ENCODE results near the gene HECW1.

HECW1 gene

DNA sequence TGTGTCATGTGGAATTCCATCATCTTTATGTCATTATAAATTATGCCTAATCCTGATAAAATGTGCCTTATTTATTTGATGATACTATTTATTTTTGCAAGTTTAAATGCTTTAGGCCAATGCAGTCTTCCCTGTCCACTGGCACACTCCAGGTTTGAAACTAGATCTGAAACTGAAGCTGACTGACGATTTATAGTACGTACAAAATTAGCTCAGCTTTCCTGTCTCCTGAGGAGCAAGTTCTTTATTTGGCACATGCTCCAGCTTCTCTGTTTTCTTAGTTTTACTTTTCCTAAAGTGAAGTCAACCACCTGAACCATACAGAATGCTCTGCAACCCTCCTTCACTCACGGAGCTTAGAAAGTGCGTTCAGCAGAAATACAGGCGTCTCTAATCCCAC lies 164.1 kb downstream of the HECW1 start:
- no peak for DNase-seq

DNA sequence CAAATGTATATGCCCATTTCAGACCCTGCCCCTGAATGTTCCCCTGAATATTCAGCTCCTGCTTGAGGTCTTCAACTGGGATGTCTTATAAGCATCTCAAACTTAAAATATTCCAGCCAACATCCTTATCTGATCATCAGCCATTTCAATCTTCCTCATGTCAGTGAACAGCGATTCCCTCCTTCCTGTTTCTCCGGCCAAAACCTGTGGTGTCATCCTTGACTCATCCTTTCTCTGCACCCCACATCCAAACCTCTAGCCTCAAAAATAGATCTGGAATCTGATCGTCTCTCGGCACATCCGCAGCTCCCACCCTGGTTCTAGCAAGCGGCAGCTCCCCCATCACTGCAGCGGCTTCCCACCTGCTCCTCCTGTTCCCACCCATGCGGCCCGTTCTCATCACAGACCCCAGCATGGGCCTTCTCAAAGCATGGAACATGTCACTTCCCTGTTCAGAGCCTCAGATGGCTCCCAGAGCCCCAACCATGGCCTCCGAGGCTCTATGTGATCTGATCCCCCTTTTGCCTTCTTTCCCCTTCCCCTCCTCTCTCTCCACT lies 165.7 kb downstream of the HECW1 start:
- DNase-seq: no peak

DNA sequence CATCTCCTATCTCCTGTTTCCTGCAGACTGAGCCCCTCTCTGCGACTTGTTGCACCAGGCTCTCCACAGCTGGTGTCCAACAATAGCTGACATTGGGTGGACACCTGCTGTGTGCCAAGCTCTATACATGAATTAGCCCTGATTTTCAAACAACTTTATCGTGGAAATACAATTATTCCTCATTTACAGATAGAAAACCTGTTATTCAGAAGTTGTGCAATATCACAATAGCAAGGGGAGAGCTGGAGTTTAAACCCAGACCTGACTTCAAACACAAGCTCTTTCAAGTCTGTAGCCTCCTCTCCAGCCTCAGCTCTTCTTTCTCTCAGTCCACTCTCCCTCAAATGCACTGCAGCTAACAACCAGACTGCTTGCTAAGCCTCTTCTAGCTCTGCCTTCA lies 168.8 kb downstream of the HECW1 start:
- DNase-seq: no peak

DNA sequence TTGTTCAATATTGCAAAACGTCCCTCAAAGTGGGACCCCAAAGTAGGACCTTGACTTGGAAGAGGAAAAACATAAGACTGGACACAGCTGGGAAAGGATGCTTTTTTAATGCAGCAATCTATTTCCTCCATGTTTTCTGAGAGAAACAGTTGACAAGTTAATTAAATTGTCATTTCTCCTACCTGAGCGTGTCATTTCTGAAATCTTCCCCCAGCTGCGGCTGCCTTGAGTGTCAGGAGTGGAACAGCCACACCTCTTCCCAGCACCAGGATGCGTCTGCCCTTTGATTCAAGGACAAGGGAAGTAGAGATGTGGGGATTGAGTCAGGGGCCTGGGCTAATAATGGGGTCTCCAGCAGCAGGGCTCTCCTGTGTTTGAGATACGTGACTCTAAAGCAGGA lies 171.3 kb downstream of the HECW1 start:
- DNase-seq: no peak

DNA sequence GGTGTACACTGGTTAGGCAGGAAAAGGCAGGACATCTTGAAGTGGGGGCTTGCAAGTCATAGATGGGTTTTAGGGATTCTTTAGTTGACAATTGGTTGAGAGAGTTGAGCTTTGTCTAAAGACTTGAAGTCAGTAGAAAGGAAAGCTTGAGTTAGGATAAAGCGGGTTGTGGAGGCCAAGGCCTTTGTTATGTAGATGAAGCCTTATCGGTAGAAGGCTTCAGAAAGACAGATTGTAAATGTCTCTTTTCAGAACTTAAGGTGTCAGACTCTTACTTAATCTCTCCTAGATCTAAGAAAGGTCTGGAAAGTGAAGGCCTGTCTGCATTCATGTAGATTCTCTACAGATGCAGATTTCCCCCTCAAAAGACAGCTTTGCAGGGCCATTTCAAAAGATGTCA lies 177.4 kb downstream of the HECW1 start:
- DNase-seq: no peak

DNA sequence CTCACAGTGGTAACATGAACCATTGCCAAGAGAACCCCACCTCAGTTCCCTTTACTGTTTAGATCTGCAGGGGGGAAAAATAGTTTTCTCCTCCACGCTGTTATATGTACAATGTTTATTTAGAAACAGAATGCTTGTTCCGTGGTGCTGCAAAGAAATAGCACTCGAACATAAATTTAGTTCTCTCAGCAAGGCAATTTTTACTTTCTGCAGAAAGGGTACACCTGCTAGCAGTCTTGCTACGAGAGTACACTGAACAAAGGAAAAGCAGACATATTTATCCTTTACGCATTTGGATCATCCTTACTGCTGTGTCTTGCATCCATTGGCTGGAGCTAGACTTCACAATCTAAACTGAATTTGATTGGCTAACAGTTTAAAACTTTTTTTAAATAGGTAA lies 178.5 kb downstream of the HECW1 start:
- no peak for DNase-seq

DNA sequence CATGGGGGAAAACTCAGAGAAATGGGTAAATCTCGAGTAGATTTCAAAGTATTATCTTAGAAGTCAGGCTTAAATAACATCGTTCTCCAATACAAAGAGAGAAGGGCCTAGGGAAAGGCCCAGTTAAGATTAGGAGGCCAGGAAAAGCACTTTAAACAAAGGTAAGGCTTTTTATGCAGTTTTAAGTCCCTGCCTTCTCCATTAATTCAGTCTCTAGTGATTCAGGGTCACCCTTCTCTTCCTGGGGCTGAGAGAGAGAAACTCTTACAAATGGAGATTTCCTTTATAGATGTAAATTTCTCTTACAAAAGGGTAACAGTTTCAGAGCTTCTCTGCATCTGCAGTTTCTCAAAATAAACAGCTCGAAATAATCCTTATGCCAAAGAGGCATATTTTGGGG lies 179.3 kb downstream of the HECW1 start:
- DNase-seq: no peak

DNA sequence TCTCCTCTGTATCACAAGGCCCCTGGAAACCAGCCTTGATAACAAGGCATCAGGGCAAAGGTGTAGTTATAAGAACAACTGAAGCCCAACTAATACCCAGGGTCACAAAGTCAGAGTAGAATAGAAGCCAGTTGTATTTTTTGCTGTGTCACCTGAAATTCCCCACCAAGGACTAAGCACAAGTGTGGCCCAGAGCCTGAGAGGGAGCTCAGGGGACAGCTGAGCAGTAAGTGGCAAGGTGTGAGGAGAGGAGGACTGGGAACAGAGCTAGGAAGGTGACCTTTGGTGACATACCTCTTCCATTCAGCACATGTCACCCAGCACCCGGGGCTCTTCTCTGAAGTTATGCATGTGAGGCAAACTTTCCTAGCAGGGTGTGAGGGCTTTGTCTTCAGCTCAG lies 179.9 kb downstream of the HECW1 start:
- no peak for DNase-seq

DNA sequence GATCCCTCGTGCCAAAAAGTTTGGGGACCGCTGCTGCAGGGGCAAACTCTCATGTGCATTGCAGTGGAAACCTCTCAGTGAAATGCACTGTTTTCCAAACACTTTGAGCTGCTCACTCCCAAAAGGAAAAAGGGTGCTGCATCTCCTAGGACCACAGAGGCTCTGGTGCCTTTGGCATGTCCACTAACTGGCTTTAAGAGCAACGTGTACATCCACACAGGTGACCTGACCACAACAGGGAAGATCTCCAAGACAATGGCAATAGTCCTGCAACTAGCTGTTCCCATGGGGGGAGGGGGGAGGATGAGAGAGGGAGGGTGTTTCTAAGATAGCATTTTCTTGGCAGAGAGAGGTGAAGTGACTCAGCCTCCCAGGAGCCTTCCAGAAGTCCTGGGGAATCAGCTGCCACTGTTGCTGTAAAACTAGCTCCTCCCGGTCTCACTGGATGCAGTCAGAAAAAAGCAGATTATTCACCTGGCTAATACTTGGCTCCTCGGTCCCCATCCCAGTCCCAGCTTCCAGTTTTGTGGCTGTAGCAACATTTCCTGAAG lies 181.7 kb downstream of the HECW1 start:
- peak; percentile 31 for DNase-seq

DNA sequence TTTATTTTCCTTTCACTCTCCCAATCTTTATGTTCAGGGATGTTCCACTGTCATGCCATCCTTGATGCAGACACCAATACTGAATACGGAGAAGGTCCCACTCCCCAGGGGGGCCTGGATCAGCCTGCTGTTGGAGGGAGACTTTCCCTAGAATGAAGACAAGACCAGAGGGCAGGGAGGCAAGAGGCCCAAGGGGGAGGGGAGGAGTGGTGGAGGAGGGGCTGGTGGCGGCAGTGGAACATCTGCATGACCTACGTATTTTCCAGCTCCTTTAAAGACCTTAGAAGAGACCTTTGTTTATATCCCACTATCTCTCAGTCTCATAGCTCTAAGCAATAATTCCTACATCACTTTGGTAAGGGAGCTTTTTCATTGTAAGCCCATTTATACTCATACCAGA lies 183.0 kb downstream of the HECW1 start:
- DNase-seq: no peak

DNA sequence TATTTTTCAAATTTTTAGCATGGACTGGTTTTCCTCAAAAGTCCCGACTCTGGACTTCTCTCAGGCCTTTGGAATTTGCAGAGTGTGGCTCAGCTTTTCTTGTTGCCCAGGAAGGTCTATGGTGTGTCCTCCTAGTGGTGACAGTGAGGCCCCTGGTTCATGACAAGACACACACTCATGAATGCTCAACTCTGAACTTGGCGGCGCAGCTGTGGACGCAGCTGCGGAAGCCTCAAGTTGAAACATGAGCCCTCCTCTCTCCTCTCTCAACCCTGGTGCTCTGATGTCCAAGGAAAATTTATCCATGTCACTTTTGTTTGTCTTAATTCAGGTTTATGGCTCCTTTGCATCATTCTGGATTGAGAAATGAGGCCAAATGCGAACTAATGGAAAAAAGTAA lies 183.9 kb downstream of the HECW1 start:
- no peak for DNase-seq

DNA sequence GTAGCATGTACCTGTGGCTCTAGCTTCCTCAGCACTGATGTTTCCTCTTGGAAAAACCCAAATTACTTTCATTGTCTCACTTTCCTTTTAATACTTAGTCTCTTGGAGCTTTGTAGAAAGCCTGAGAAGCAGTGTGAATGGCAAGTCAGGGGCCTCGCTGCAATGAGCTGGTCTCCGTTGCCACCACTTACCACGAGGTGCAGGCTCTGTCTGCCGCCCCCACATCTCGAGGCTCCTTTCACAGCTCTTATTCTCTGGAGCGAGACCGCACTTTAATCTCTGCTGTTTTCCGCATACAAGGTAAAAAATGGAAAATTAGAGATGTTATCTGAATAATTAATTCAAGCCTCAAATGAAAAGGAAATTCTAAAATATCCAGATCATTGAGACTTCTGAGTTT lies 186.2 kb downstream of the HECW1 start:
- DNase-seq: no peak

DNA sequence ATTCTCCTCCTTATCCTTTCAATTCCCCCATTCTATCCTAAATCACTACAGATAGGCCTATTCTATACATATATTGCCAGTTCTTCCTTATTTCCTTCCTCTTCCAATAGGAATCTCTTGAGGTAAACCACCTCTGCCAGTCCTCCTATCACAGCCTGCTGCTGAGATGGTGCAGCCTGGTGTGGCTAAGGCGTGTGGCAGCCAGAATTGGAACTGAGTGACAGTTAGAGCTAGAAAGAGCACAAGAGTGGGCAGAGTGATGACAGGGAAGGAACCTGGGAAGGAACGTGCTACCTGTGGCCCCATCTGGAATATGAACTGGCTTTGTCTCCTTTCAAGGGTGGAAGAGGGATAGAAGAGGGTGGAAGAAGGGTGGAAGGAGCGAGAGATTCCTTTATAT lies 187.7 kb downstream of the HECW1 start:
- DNase-seq: no peak

DNA sequence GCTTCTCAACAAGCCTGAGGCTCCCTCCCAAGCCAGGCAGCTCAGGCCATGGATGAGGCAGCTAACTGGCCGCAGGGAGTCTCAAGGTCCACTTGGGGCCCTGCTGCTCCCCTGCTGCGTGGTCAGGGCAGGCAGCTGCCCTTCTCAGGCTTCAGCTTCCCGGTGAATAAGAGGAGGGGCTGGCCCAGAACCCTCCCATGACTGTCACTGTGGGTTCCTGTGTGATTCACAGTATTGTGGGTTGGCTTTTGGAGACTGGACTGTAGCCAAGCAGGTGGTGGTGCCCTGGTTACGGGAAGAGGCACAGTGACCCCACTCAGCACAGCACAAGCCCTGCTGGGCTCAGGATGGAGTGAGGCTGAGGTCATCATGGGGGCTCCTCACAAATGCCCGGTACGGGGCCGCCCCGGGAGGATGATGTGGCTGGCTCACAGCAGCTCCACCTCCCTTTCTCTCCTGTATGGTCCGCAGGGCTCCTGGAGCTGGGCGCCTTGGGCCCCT lies 189.8 kb downstream of the HECW1 start:
- DNase-seq: peak; percentile 60

DNA sequence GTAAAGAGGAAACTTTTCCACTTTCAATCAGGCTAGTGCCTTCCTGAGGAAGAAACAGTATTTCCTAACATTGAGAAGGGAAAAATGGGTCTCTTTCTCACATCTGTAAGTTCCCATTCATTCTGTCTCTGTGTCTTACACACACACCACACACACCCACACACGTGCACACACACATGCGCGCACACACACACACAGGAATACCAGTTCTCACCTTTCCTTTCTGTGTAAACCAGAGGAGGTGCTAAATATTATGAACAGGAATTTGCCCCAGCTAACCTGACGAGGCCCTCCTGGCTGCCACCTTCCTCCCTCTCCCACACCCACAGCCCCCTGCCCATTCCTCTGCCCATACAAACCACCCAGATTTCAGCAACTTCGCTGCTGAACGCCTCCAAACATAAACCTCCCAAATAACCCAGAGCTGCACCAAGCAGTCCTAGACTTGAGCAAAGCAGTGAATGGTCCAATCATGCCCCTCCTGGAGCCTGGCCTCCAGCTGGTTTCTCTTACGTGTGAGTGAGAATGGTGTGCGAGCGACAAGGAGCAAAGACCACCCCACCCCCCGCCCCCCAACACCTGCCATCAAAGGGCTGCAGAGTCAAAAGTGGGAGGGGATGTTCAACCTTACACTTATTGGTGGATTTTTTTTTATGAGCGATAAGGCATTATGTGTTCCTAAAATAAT lies 190.5 kb downstream of the HECW1 start:
- DNase-seq: no peak

DNA sequence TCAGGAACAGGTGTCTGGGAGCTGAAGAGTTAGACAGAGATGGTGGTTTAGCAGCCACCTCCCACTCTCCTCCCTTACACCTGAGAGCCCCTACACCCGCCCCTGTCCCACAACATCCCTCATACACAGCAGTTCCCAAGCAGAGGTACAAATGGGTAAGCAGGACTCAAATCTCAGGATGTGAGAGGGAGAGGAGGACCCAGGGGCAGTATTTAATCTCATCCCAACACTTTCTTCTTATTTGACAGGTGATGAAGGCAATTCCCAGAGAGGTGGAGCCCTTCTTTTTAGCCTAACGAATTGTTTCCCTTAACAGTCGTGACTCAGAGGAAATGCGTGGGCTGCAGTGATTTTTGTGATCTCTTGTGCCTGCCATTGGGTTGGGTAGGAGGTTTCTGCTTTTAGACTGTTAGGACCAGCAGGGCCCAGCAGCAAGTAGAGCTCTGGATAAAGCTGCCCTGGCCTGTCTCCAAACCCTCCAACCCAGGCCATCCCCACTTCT lies 191.3 kb downstream of the HECW1 start:
- no peak for DNase-seq

DNA sequence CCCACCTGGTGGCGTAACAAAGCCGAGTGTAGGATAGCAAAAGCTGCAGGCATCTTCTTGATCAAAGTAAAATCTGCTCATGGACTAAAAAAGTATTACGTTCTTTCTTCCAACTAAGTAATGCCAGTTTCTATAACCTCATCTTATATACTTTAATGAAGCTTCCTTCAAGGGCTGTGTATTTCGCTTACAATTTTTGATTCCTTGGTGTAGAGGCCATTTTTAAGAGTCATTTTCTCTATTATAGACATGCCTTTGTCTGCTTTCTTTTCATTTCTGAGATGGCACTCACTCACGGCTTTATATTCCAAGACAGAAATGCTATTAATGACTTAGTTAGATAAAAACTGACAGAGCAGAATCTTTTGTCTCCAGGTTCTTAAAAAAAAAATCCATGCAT lies 194.0 kb downstream of the HECW1 start:
- DNase-seq: no peak

DNA sequence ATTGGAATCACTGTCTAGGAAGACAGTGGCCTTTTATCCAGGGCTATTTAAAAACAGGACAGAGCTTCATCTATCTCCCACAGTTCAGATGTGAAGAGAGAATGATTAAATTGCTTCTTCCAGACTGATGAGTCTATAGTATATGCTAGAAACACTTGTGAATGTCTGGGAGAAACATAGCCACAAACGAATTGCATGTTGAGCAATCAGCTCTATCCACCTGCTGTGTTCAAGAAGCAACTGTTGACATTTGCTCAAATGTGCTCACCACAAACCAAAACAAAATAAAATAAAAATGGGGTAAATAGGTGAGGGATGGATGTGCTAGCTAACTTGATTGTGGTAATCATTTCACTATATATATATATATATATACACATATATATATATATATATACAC lies 195.1 kb downstream of the HECW1 start:
- no peak for DNase-seq

DNA sequence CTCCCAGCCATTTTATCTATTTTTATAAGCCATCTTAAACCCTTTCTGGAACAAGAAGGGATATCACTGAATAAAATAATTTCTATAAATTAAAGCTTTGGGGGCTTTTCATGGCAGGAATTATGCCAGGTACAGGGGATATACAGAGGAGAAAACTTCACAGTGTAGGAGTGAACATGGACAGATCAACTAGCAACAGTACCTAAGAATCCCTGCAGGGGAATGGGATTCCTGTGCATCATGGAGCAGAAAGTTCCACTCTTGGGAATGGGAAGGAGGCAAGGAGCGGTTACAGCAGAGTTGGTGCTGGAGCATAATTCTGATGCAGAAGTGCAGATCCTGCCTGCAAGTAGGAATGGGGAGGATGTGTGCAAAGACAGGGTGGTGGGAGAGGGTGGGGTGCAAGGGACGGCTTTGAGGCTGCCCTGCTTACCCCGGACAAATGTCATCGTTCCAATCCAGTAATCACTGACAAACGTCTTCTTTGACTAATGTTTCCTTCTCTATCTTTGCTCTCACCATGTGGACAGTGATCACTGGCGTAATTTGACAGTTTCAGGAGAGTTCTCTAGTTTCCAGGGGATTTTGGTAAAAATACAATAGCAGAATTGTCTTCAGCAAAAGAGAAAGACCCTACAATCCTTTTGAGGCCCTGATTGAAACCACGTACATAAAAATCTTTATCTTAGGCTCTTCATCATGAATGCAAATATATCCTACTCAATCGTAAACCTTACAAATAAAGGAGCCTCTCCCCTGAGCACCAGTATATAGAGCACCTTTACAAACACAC lies 196.7 kb downstream of the HECW1 start:
- no peak for DNase-seq

DNA sequence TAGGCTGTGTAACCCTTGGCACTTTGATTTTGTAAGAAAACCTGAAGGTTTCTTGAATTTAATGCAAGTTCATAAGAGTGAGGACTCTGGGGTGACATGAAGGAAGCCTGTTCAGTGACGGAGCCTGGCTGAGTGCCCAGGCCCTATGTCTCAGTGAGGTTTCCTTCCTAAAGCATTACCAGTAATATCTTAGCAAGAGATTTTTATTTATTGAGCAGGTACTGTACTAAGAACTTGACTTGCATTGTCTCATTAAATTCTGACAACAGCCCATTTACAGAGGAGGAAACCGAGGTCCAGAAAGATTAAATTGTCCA lies 197.2 kb downstream of the HECW1 start:
- DNase-seq: no peak

DNA sequence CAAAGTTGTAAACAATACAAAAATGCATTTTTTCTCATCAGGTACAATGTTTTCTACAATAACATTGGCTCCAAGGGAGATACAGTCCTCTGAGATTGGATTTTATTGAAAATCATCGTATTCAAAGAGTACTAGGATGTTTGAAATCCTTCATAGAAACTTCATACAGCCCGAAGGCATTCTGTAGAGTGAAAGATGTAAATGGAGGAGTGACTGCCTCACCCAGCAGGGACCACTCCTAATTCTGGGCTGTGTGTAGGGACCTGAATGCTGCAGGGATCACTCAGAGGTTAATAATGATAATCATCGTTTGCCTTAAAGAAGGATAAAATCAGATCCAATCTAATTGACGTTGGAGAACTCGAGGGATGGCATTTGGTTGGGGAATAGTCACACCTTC lies 198.6 kb downstream of the HECW1 start:
- DNase-seq: no peak

DNA sequence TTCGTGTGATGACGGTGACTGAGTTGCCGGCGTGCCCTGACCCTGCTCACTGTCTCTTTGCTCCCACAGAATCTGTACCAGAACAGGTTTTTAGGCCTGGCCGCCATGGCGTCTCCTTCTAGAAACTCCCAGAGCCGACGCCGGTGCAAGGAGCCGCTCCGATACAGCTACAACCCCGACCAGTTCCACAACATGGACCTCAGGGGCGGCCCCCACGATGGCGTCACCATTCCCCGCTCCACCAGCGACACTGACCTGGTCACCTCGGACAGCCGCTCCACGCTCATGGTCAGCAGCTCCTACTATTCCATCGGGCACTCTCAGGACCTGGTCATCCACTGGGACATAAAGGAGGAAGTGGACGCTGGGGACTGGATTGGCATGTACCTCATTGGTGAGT lies 199.2 kb downstream of the HECW1 start:
- DNase-seq: no peak

DNA sequence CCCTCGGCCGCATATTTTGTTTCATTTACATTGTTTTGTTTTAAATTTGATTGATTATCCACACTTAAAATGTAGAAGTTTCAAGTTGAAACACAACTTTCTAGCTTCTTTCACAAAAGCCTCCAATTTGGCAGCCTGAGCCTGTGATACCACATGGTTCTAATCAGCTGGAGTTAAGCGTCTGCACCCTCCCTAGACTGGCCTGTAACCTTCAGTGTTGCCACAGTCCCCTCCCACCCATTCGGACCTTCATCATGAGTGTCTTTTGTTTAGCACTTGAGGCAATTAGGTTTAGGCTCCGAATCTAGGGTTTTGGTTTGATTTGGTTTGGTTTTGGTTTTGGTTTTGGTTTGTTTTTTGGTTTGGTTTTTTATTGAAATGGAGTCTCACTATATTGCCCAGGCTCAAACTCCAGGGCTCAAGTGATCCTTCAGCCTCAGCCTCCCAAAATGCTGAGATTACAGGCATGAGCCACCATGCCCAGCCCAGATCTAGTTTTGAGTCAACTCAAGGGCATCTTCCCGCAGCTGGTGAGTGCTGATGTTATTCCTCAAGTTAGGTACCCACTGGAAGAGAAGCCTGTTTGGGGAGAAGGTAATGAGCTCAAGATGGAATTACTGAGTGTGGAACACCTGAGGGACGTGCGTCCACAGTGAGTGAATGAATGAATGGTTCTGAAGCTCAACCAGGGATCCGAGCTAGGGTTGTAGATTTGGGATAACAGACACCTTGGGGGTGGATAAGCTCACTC lies 201.4 kb downstream of the HECW1 start:
- no peak for DNase-seq
